Liver (tissue), 3 donors: ENCODE results near the gene KRT222.

Experiments
- TAF1 ChIP-seq: conservative IDR thresholded peaks from 2 replicates; pipeline ENCODE4 v1.6.1; 2016; ENCODE audit warnings: antibody characterized with exemption, mild to moderate bottlenecking
- YY1 ChIP-seq: IDR thresholded peaks from 2 replicates; pipeline ENCODE4 v1.6.1; 2016; ENCODE audit warnings: antibody characterized with exemption, mild to moderate bottlenecking
- TF ChIP-seq, protein P1 (sequence below): fragments of 150-350 bp; IDR thresholded peaks from 2 replicates; pipeline ENCODE4 v1.5.1; 2017; ENCODE audit warnings: improper control_type of control experiment, low read depth, low read length; ENCODE audit not compliant: missing input control
- donor health status: healthy.
- donor health status: healthy.

DNA sequence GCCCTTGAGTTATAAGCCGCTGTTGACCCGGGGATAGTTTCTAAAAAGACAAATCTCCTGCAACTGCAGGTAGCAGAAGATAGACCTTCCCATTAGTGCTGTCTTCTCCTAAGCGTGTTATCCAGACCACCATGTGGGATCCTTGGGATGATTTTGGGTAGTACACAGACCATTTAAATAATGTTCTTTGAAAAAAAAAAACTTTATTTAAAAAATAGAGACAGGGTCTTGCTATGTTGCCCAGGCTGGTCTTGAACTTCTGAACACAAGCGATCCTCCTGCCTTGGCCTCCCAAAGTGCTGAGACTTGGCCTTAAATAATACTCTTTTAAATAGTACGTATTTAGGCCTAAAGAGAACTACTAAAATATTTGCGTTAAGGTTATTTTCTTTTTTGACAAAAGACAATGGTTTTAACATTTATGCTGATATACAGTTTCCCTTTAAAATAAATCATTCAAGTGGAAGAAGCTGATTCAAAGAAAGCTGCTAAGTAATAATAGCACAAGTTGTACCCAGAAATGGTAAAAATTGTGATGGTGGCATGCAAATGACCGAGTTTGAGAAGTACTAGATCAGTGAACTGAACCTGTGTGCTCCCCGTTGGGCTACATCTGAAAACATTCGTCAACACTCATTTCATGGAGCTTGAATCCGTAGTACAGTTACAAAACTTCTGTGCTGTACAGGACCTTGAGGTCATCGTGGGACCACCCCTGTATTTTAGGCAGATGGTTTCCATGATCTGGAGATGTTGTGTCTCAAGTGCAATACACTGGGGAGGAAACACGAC, 41.4 kb downstream of the KRT222 start:
- TF ChIP-seq, protein P1, sequence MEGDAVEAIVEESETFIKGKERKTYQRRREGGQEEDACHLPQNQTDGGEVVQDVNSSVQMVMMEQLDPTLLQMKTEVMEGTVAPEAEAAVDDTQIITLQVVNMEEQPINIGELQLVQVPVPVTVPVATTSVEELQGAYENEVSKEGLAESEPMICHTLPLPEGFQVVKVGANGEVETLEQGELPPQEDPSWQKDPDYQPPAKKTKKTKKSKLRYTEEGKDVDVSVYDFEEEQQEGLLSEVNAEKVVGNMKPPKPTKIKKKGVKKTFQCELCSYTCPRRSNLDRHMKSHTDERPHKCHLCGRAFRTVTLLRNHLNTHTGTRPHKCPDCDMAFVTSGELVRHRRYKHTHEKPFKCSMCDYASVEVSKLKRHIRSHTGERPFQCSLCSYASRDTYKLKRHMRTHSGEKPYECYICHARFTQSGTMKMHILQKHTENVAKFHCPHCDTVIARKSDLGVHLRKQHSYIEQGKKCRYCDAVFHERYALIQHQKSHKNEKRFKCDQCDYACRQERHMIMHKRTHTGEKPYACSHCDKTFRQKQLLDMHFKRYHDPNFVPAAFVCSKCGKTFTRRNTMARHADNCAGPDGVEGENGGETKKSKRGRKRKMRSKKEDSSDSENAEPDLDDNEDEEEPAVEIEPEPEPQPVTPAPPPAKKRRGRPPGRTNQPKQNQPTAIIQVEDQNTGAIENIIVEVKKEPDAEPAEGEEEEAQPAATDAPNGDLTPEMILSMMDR, result no peak
- TF ChIP-seq YY1 (no peak), TAF1 (no peak)
